DMS53 treated with DMSO at 0.1 percent for 48 hours (cell line): Measurements from ENCODE around the gene LSM4.

Experiments used
- DNase-seq: peaks from one replicate; lab custom pipeline; 2025; ENCODE audit not compliant: unreplicated experiment; lab: John Stamatoyannopoulos, UW

Gene LSM4

GRCh38 chr19:18279266-18279515 lies 43.7 kb downstream of the LSM4 start:
- no peak for DNase-seq

GRCh38 chr19:18278521-18279265 lies 44.2 kb downstream of the LSM4 start:
- DNase-seq, result no peak

GRCh38 chr19:18274781-18275356 lies 48.0 kb downstream of the LSM4 start:
- DNase-seq, result peak; percentile 22

GRCh38 chr19:18274219-18274780 lies 48.6 kb downstream of the LSM4 start, which contains the start of gene IQCN:
Gene IQCN, minus strand, starts transcription at chr19:18274452. Its CDS starts 4,974 bp downstream, at chr19:18269478.
- DNase-seq, result no peak

- no peak for DNase-seq
Measured at GRCh38 chr19:18273561-18274218, 49.2 kb downstream of the LSM4 start.

GRCh38 chr19:18271433-18271841 lies 51.4 kb downstream of the LSM4 start:
- DNase-seq, result no peak

- DNase-seq, result no peak
Measured at GRCh38 chr19:18270326-18270725, 52.5 kb downstream of the LSM4 start.

GRCh38 chr19:18269070-18269723 lies 53.7 kb downstream of the LSM4 start:
- DNase-seq, result no peak

- DNase-seq, result no peak
Measured at GRCh38 chr19:18266771-18267686, 55.8 kb downstream of the LSM4 start.

GRCh38 chr19:18265582-18265981 lies 57.3 kb downstream of the LSM4 start:
- no peak for DNase-seq

GRCh38 chr19:18264971-18265540 lies 57.8 kb downstream of the LSM4 start:
- DNase-seq, result no peak

- DNase-seq, result no peak
Measured at GRCh38 chr19:18264137-18264854, 58.6 kb downstream of the LSM4 start.

GRCh38 chr19:18263324-18264136 lies 59.3 kb downstream of the LSM4 start:
- no peak for DNase-seq

- DNase-seq, result no peak
Measured at GRCh38 chr19:18262917-18263316, 60.0 kb downstream of the LSM4 start.

- DNase-seq, result no peak
Measured at GRCh38 chr19:18262144-18262543, 60.7 kb downstream of the LSM4 start.

- DNase-seq, result no peak
Measured at GRCh38 chr19:18261474-18261873, 61.4 kb downstream of the LSM4 start.

GRCh38 chr19:18259893-18260292 lies 63.0 kb downstream of the LSM4 start:
- no peak for DNase-seq

GRCh38 chr19:18257503-18258470 lies 65.1 kb downstream of the LSM4 start:
- DNase-seq, result no peak
